Measurements from ENCODE around the gene PRRG1.

DNA sequence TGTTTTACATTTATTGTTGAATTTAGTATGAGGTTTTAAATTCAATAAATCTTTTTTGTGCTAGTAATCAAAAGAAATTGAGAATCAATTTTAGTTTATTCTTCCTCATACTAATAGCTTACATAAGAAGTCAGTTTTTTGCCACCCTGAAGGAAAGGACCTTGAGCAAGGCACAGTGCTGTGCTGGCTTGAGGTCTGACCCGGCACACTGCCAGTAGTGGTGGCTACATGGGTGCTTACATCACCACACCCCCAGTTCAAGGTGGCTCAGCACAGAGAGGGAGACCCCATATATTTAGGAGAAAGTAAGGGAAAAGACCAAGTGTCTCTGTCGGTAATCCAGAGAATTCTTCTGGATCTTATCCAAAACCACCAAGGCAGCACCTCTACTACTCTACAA lies 136.3 kb downstream of the PRRG1 start:
- TF ChIP-seq SPI1 (IDR thresholded peaks at IDR 0.05; ENCODE audit: low read depth, low read length) = no peak
- TF ChIP-seq POLR2AphosphoS5 (IDR thresholded peaks at IDR 0.05; ENCODE audit: low read depth, low read length) = no peak
- no peak for TF ChIP-seq POLR2A (IDR thresholded peaks at IDR 0.05; ENCODE audit: low read depth, low read length)
